HFF-Myc (cell line): Measurements from ENCODE around the gene LSM10.

Source experiments
- DNase-seq: peaks from one replicate; pipeline ENCODE4 v3.0.0-alpha.2; 2011; ENCODE audit warnings: low read depth; ENCODE audit errors: extremely low read depth
- H3K4me3 ChIP-seq: replicated peaks from 2 replicates; pipeline ENCODE4 v1.5.1; 2011; ENCODE audit warnings: low read depth, mild to moderate bottlenecking, control low read depth, low read length
- TF ChIP-seq, protein P1 (sequence below): IDR thresholded peaks from 2 replicates; pipeline ENCODE4 v1.5.1; 2012; ENCODE audit warnings: mild to moderate bottlenecking, low read depth, low read length, control low read depth; ENCODE audit errors: missing control alignments

LSM10 gene

DNA sequence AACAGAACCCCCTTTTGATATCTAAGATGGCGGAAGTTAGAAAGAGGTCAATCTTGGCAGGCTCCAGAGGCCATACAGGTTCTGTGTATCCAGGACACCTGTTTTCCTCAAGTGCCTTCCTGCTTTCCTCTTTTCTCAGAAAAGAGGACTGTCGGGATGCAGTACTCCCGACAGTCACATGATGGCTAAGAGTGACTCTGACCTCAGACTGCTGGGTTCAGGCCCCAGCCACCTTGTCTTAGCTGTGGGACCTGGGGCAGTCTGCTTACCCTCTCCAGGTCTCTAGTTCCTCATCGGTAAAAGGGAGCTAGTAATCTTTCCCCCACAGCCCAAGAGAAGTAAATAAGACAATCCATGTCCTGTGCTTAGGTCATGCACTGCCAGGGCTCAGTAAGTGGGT is 41.9 kb downstream of the LSM10 start:
- no peak overlapping the region for H3K4me3 ChIP-seq
- no peak for DNase-seq
- TF ChIP-seq, protein P1, sequence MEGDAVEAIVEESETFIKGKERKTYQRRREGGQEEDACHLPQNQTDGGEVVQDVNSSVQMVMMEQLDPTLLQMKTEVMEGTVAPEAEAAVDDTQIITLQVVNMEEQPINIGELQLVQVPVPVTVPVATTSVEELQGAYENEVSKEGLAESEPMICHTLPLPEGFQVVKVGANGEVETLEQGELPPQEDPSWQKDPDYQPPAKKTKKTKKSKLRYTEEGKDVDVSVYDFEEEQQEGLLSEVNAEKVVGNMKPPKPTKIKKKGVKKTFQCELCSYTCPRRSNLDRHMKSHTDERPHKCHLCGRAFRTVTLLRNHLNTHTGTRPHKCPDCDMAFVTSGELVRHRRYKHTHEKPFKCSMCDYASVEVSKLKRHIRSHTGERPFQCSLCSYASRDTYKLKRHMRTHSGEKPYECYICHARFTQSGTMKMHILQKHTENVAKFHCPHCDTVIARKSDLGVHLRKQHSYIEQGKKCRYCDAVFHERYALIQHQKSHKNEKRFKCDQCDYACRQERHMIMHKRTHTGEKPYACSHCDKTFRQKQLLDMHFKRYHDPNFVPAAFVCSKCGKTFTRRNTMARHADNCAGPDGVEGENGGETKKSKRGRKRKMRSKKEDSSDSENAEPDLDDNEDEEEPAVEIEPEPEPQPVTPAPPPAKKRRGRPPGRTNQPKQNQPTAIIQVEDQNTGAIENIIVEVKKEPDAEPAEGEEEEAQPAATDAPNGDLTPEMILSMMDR = no peak

DNA sequence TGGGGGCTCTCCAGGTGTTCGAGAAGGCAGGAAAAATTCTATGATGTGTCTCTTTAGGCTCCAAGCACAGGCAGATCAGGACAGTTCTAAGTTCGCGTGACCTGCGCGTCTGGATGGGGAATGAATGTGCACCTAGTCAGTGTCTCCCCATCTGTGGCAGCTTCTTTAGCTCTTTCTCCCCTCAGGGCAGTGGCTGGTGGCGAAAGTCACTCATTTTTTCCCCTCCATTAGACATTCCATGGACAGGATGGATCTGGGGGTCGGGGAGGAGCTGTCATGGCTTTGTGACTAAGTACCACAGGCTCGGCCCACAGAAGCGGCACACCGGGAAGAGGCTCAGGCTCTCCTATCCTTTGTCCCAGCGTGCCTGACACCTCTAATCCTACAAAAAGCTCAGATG is 43.2 kb downstream of the LSM10 start:
- H3K4me3 ChIP-seq = no peak overlapping the region
- no peak for DNase-seq
- TF ChIP-seq, protein P1 = no peak

DNA sequence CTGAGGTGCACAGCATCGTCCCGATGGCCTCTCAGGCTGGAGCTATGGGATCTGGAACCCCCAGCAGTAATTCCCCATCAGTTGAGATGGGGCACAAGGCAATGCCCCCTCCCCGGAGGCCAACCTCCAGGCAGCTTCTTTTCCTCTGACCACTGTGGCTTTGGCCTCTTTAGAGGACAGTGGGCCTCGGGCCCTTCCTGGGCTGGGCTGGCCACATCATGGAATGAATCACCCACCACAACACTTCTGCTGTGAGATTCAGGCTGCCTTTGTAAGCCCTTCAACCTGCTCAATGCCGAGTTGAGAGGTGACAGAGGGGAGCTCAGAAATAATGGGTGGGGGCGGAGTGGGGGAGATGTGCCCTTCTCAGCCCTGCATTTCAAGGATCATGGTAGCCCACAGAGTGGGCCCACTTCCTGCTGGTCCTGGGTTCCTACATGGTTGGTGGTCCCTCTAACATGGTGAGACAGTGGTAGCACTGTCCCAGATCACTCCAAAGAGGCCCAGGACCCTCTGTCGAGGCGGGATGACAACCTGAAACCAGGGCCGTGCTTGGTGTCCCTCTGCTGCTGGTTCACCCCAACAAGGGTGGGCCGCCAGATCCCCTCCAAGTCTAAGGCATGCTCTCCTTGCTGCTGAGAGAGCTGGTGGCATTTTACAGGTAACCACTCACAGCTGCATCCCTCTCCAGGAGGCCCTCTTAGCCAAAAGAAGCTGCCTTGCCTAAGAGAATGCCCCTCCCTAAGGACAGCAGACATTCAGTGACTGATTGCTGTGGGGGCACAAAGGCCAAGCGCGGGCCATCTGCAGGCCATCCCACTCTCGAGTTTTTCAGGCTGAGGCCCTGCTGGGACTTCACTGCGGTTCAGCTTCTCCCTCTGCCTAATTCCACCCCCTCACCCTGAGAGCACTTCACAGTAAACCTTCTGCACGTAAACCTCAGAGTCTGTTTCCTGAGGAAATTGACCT is 44.5 kb downstream of the LSM10 start:
- TF ChIP-seq, protein P1 = no peak
- DNase-seq = no peak
- H3K4me3 ChIP-seq = no peak overlapping the region

DNA sequence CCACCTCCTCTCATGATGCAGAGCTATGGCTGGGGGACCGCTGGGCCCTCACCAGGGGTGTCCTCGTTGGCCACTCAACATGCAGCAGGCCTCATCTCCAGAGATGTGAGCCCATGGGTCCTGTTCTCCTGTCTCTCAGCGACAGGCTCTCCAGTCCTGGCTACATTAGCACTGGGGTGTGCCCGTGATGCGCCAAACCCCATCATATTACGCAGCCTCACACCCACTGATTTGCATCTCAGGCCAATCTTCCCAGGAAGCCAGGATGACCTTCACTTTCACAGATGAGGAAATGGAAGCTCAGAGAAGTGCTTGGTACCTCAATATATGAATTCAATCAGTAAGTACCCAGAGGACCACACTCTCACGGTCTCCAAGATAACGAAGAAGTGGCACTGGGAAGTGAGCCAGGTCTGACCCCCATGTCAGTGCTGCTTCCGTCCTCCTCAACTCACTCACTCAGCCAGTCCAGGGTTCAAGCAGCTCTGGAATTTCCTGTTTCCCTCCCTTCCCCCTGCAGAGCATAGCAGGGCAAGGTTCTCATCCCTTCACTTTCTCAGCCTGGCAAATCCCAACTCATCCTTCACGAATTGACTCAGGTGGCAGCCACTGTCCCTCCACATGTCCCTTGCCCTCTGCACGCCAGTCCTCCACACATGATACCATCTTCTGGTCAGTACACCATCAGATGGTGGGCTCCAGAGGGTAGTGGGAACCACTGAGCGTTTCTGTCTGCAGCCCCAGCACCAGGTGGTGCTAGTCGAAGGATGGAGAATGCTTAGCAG is 45.4 kb downstream of the LSM10 start:
- no peak for DNase-seq
- no peak overlapping the region for H3K4me3 ChIP-seq

DNA sequence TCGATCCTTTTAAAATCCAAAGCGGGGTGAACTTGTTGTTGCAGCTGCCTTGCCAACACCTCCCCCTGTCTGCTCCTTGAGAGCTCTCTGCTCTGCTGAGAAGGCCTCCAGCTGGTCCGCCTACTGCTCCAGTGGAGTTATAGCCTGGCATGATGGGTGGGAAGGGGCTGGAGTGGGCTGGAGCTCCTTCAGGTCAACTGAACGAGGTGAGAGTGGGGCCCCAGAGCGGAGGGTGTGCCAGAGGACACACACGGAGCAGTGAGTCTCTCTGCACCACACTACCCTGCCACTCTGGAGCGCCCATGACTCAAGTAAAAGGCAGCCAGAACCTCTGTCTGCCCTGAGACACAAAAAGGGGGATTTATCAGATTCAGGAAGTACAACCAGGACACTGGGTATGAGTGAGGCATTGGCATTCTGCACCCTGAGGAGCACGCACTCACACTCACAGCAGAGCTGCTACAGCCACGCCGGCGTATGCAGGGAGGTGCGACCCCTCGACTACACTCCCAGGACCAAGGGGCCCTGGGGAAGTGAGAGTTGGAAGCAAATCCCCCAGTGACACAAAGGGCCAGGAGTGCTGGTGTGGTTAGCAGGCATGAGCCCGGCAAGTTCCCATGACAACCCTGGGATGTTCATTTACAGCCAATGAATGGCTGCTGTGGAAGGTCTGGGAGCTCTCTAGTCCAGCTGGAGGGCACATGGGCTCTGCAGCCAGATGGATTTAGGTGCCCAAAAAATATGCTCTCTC is 46.3 kb downstream of the LSM10 start:
- TF ChIP-seq, protein P1 = no peak
- H3K4me3 ChIP-seq = peak overlapping the region; percentile 20
- DNase-seq = peak; percentile 91

More for the DNA sequence above, 45.4 kb downstream of the LSM10 start:
- TF ChIP-seq, protein P1 = peak; percentile 19

DNA sequence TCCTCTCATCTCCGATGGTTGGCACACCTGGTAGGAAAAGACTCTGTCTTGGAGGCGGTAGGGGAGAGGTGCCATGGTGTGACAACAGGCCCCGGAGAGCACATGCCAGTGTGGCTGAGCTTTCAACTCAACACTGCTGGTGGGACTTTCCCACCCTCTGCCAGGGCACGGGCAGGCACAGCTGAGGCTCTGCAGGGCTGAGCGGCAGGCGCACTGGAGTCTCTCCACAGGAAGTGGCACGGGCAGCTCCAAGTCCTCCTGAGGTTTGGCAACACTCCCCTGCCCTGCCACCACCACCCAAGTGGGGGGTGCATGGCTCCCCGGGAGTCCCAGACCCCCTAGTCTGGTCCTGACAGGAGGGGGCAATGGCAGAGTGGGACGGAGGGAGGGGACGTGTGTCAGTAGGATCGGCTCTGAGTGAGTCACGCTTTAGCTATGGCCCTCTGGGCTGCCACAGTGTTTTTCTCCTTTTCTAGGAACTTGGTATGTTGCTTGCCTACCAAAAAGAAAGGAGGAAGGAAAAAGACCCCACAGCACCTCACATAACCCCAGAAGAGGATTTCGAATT is 47.0 kb downstream of the LSM10 start:
- DNase-seq = no peak
- peak overlapping the region; percentile 20 for H3K4me3 ChIP-seq
- TF ChIP-seq, protein P1 = no peak
